ENCODE data around the gene TRH.

Gene TRH

DNA sequence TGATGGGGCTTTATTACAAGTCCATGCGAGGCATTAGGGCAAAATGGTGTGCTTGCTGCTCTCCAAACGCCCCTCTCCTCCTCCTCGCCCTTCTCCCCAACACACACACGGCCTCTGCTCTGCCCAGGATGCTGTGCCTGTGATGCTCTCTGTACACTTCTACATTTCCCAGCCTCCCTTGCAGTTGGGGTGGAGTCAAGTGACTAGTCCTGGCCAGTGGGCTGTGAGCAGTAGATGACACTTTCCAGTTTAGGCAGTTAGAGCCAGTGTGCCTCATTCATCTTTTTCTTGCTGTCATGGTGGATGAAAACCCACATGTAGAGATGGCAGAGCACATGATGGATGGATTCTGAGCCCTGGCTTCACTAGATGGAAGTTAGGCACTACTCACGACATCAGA, 5.4 kb downstream of the TRH start:
- Histone ChIP-seq H3K36me3 (no peaks in the 10 kb centered on the region), H3K9me3 (no peaks in the 10 kb centered on the region), H3K27ac (no peak overlapping the region), H3K4me3 (ENCODE audit: low read depth in 1 of 2, low read length in 1 of 2) (no peak overlapping the region), H3K27me3 (peaks cover 32% of the 10 kb centered on the region), H3K4me1 (ENCODE audit: control insufficient read depth in 1 of 2, insufficient read depth in 1 of 2, low read depth in 1 of 2, low read length in 1 of 2) (peaks cover 7 to 10% of the 10 kb centered on the region in 2 experiments)
- TF ChIP-seq, protein P1, sequence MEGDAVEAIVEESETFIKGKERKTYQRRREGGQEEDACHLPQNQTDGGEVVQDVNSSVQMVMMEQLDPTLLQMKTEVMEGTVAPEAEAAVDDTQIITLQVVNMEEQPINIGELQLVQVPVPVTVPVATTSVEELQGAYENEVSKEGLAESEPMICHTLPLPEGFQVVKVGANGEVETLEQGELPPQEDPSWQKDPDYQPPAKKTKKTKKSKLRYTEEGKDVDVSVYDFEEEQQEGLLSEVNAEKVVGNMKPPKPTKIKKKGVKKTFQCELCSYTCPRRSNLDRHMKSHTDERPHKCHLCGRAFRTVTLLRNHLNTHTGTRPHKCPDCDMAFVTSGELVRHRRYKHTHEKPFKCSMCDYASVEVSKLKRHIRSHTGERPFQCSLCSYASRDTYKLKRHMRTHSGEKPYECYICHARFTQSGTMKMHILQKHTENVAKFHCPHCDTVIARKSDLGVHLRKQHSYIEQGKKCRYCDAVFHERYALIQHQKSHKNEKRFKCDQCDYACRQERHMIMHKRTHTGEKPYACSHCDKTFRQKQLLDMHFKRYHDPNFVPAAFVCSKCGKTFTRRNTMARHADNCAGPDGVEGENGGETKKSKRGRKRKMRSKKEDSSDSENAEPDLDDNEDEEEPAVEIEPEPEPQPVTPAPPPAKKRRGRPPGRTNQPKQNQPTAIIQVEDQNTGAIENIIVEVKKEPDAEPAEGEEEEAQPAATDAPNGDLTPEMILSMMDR (IDR thresholded peaks at IDR 0.05) = no peak

DNA sequence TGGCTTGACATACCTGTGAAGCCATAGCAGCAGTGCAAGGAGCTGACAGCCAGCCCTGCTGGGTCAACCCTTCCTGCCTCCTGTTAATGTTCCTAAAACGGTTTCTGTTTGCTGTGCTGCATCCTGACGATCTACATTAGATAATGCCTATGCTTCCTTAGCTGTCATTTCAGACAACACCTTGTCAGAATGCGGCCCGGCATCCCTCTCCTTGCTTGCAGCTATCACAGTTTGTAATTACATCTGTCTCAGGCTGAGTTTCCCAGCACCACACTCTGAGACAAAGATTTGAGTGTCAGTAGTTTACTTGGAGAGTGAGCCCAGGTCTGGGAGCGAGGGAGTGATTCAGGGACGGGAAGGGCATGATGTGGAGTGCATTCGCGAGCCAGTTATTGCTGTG, 9.0 kb downstream of the TRH start:
- Histone ChIP-seq H3K27me3 (no peaks in the 10 kb centered on the region), H3K27ac (no peak overlapping the region)
- TF ChIP-seq, protein P1 (IDR thresholded peaks at IDR 0.05) = no peak

DNA sequence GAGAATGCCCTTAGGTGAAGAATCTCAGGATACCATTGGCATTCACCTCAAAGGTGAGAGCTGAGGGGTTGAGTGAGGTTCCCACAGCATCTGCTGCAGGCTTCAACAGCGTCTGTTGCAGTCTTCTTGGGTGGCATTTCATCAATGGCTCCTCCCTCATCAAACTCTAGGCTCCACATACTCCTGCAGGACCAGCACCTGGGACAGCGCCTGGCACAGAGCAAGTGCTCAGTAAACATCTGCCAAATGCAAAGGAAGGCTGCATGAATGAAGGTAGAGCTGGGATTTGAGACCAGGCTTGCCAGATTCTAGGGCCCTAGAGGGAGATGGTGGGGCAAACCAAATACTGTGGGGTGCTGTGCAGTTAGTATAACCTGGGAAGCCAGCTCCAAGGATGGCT, 9.6 kb downstream of the TRH start:
- Histone ChIP-seq H3K4me1 (ENCODE audit: control insufficient read depth in 1 of 2, insufficient read depth in 1 of 2, low read depth in 1 of 2, low read length in 1 of 2) (no peaks in the 10 kb centered on the region), H3K36me3 (no peaks in the 10 kb centered on the region), H3K9me3 (no peaks in the 10 kb centered on the region), H3K27ac (no peak overlapping the region), H3K27me3 (no peaks in the 10 kb centered on the region), H3K4me3 (ENCODE audit: low read depth in 1 of 2, low read length in 1 of 2) (no peak overlapping the region)
- TF ChIP-seq, protein P1 (IDR thresholded peaks at IDR 0.05) = no peak

More for the DNA sequence above, 9.0 kb downstream of the TRH start:
- no peak overlapping the region for H3K4me3 ChIP-seq (ENCODE audit: low read depth in 1 of 2, low read length in 1 of 2)
- H3K36me3 ChIP-seq = no peaks in the 10 kb centered on the region
- H3K9me3 ChIP-seq = no peaks in the 10 kb centered on the region
- H3K4me1 ChIP-seq (ENCODE audit: control insufficient read depth in 1 of 2, insufficient read depth in 1 of 2, low read depth in 1 of 2, low read length in 1 of 2) = no peaks in the 10 kb centered on the region

DNA sequence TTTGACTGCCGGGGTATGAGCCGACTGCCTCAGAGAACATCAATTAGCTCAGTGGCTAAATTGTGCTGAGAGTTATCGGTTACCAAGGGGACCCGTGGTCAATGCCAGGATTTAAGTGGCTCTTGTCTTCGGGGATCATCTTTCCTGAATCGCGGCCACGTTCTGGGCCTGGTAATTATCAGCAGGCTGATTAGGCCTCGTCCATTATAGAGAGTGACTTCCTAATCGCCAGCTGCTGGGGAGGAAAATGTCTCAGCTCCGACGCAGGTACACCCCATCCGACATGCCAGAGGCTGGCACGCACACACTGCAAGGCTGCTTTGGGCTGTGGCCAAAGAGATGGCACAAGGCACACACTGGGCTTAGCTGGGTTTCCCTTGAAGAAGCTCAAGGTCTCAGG, 10.6 kb downstream of the TRH start:
- Histone ChIP-seq H3K4me3 (ENCODE audit: low read depth in 1 of 2, low read length in 1 of 2) (no peak overlapping the region), H3K36me3 (no peaks in the 10 kb centered on the region), H3K9me3 (no peaks in the 10 kb centered on the region), H3K4me1 (ENCODE audit: control insufficient read depth in 1 of 2, insufficient read depth in 1 of 2, low read depth in 1 of 2, low read length in 1 of 2) (no peaks in the 10 kb centered on the region), H3K27ac (no peak overlapping the region), H3K27me3 (no peaks in the 10 kb centered on the region)
- TF ChIP-seq, protein P1 (IDR thresholded peaks at IDR 0.05) = no peak

DNA sequence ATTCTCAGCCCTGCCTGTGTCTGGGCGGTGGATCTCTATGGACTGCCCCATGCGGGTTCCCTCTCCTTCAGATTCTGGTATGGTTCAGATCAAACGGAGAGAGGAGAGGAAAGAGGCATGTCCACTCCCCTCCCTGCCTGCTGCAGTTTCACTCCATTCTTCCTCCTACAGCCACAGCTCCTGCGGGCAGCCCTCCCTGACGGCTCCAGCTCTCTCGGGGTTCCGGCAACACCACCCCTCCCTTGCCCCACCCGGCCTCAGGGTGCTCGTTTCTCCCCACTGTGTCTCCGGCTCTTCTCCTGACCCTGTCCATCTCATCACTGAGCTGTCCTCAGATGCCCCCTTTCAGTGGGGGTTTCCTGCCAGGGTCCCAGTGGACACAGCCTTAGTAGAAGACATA, 13.9 kb downstream of the TRH start:
- H3K27me3 ChIP-seq = no peaks in the 10 kb centered on the region
- H3K4me1 ChIP-seq (ENCODE audit: control insufficient read depth in 1 of 2, insufficient read depth in 1 of 2, low read depth in 1 of 2, low read length in 1 of 2) = no peaks in the 10 kb centered on the region
- H3K27ac ChIP-seq = no peak overlapping the region
- no peaks in the 10 kb centered on the region for H3K9me3 ChIP-seq
- no peak overlapping the region for H3K4me3 ChIP-seq (ENCODE audit: low read depth in 1 of 2, low read length in 1 of 2)
- TF ChIP-seq, protein P1 (IDR thresholded peaks at IDR 0.05) = no peak
- H3K36me3 ChIP-seq = no peaks in the 10 kb centered on the region

DNA sequence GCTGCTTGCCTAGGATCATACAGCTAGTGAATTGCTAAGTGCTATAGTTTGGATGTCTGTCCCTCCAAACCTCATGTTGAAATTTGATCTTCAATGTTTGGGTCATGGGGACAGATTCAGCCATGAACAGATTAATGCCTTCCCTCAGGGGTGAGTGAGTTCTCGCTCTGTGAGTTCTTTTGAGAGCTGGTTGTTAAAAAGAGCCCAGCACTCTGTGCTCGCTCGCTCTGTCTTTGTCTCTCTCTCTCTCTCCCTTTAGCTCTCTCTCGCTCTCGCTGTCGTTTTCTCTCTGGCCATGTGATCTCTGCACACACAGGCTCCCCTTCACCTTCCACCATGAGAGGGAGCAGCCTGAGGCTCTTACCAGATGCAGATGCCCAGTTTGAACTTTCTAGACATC, 14.9 kb downstream of the TRH start:
- TF ChIP-seq, protein P1 (IDR thresholded peaks at IDR 0.05) = no peak
- Histone ChIP-seq H3K27ac (no peak overlapping the region), H3K36me3 (no peaks in the 10 kb centered on the region), H3K4me1 (ENCODE audit: control insufficient read depth in 1 of 2, insufficient read depth in 1 of 2, low read depth in 1 of 2, low read length in 1 of 2) (no peaks in the 10 kb centered on the region), H3K4me3 (ENCODE audit: low read depth in 1 of 2, low read length in 1 of 2) (no peak overlapping the region), H3K9me3 (no peaks in the 10 kb centered on the region), H3K27me3 (no peaks in the 10 kb centered on the region)

Data from neutrophil (primary cell).